Spleen (tissue), 7 donors: ENCODE results near the gene PLXNA2.

Experiments used
- POLR2AphosphoS5 ChIP-seq, 3 donors: sonication (generic); formaldehyde crosslinking; IDR thresholded peaks; one replicate each; pipeline ENCODE4 v1.5.1; 2017; ENCODE audit warnings: antibody characterized with exemption in 3 of 3
- TF ChIP-seq, protein P1 (sequence below), 11 experiments: fragments of 200-600 bp in 7 of 11; fragments of 450-650 bp in 4 of 11; sonication (generic) in 4 of 11; IDR thresholded peaks in 8 of 11; conservative IDR thresholded peaks in 3 of 11; 1 replicate in 7 of 11; 2 replicates in 4 of 11; pipeline versions ENCODE4 v1.4.0 to v1.8.0; 2016 to 2021; ENCODE audit warnings: antibody characterized with exemption in 11 of 11, inconsistent platforms in 4 of 11, mild to moderate bottlenecking in 1 of 11
- donor health status: DM: no; HTN: no; CAD: no; lungs with moderate emphysema.
- donor health status: DM: no; HTN: no; CAD: no.
- donor health status: DM: no; HTN: no; CAD: no.

GRCh38 chr1:208272713-208273112, 28.5 kb upstream of the PLXNA2 start:
- TF ChIP-seq, protein P1, sequence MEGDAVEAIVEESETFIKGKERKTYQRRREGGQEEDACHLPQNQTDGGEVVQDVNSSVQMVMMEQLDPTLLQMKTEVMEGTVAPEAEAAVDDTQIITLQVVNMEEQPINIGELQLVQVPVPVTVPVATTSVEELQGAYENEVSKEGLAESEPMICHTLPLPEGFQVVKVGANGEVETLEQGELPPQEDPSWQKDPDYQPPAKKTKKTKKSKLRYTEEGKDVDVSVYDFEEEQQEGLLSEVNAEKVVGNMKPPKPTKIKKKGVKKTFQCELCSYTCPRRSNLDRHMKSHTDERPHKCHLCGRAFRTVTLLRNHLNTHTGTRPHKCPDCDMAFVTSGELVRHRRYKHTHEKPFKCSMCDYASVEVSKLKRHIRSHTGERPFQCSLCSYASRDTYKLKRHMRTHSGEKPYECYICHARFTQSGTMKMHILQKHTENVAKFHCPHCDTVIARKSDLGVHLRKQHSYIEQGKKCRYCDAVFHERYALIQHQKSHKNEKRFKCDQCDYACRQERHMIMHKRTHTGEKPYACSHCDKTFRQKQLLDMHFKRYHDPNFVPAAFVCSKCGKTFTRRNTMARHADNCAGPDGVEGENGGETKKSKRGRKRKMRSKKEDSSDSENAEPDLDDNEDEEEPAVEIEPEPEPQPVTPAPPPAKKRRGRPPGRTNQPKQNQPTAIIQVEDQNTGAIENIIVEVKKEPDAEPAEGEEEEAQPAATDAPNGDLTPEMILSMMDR (IDR thresholded peaks at IDR 0.05 in 8 of 11, conservative IDR thresholded peaks at IDR 0.05 in 3 of 11), result no peak
- no peak for TF ChIP-seq POLR2AphosphoS5 (IDR thresholded peaks at IDR 0.05)
